ENCODE measurements around the gene TGFBR3L.
"Not testable (repeated sequence)": the region's sequence is repeated elsewhere in the genome, so short reads cannot be mapped to it uniquely, and the experiment has no call there.

Gene TGFBR3L

GRCh38 chr19:7905268-7905667 is 9.4 kb upstream of the TGFBR3L start:
- no peak for DNase-seq

- DNase-seq = no peak
These were observed 8.8 kb upstream of the TGFBR3L start for GRCh38 chr19:7905859-7906258.

- no peak for DNase-seq
These were observed 7.5 kb upstream of the TGFBR3L start for GRCh38 chr19:7907122-7907521.

- no peak for DNase-seq
These were observed 7.1 kb upstream of the TGFBR3L start for GRCh38 chr19:7907544-7907943.

GRCh38 chr19:7908078-7908699 is 6.4 kb upstream of the TGFBR3L start:
- no peak for DNase-seq

- no peak for DNase-seq
These were observed 5.7 kb upstream of the TGFBR3L start for GRCh38 chr19:7908742-7909461.

- no peak for DNase-seq
These were observed 5.1 kb upstream of the TGFBR3L start for GRCh38 chr19:7909471-7910067.

GRCh38 chr19:7910321-7911161 is 4.1 kb upstream of the TGFBR3L start:
- no peak for DNase-seq

GRCh38 chr19:7911508-7912143 is 3.0 kb upstream of the TGFBR3L start:
- no peak for DNase-seq

GRCh38 chr19:7912144-7912696 is 2.4 kb upstream of the TGFBR3L start:
- no peak for DNase-seq

GRCh38 chr19:7912697-7913564 is 1.7 kb upstream of the TGFBR3L start:
- DNase-seq = no peak

- DNase-seq = no peak
These were observed 978 bp upstream of the TGFBR3L start for GRCh38 chr19:7913652-7914051.

- no peak for DNase-seq
These were observed 531 bp upstream of the TGFBR3L start for GRCh38 chr19:7914099-7914498.

GRCh38 chr19:7915250-7916102 is 846 bp downstream of the TGFBR3L start:
- DNase-seq = no peak

GRCh38 chr19:7916103-7916954 is 1.7 kb downstream of the TGFBR3L start:
- no peak for DNase-seq

GRCh38 chr19:7916955-7917266 is 2.3 kb downstream of the TGFBR3L start:
- no peak for DNase-seq

- peak; percentile 20 for DNase-seq
These were observed 2.8 kb downstream of the TGFBR3L start for GRCh38 chr19:7917267-7918061.

- DNase-seq = not testable (repeated sequence)
These were observed 3.5 kb downstream of the TGFBR3L start for GRCh38 chr19:7918062-7918614.

Data from NCI-H526 treated with DMSO at 0.1 percent for 48 hours (cell line).